NCI-H748 treated with DMSO at 0.1 percent for 48 hours (cell line): ENCODE data around the gene MAD1L1.
"Not testable (repeated sequence)": the region's sequence is repeated elsewhere in the genome, so short reads cannot be mapped to it uniquely, and the experiment has no call there.

Experiments used
- DNase-seq: peaks from one replicate; lab custom pipeline; 2025; lab: John Stamatoyannopoulos, UW

MAD1L1 gene

DNA sequence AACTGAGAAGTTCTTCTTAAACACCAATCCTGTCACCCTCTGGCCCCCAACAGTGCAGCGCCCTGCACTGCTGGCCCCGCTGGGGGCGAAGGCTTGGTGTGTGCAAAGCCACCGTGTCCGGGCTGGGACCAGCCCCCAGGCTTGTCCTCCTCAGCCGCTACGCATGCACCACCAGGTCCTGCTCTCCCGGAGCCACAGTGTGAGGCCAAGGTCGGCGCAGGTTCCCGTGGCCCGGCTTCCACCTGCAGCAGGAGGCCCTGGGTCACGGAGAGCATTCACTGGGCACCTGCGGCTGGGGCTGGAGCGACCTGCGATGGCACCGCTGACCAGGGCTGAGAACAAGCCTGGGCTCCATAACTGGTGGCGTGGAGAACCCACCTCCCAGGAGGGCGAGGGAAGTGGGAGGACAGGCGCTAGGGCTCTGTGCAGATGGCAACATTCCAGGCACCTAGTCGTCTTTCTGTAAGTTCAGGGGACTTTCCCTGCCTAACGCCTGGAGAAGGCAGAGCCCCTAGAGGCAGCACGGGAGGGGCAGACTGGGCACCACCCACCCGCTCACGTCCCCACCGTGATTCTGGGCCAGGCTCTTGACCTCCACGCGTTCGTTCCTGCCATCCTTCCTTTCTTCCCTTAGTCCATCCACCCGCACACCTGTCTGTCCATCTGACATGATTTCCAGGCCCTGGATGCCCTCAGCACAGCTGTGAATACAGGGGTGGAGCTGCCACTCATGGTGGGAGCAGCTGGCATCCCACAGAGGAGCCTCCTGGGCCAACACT is 291.1 kb downstream of the MAD1L1 start:
- no peak for DNase-seq

DNA sequence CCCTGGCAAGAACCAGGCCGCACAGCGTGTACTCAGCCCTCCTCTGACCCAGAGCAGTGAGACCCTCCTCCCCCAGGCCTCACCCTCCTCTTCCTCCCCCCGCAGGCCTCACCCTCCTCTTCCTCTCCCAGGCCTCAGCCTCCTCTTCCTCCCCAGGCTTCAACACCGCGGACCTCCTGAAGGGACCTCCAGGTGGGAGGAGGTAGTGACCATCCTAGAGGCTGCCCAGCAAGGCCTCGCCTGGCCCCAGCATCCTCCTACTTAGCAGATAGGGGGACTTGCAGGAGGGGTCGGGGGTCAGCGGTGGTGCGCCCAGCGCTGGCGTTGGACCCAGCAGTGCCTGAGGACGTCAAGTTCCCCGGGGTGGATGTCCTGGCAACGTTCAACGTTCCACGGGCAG is 291.9 kb downstream of the MAD1L1 start:
- DNase-seq: no peak

DNA sequence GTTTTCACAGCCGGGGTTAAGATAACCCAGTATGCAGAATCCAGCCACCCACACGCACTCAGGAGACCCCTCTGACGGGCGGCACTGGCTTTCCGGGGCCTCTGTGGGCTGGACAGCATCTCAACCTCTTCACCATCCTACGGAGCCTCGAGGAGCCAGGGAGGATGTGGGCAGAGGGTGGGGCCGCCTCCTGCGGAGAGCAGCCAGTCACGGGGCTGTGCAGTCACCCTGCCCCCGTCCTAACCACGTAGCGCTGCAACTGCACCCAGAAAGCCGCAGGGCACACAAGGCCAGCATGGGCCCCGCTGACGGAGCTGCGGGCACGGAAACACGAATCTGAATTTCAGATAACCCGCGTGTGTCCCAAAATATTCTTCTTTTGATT is 292.4 kb downstream of the MAD1L1 start:
- DNase-seq: no peak

DNA sequence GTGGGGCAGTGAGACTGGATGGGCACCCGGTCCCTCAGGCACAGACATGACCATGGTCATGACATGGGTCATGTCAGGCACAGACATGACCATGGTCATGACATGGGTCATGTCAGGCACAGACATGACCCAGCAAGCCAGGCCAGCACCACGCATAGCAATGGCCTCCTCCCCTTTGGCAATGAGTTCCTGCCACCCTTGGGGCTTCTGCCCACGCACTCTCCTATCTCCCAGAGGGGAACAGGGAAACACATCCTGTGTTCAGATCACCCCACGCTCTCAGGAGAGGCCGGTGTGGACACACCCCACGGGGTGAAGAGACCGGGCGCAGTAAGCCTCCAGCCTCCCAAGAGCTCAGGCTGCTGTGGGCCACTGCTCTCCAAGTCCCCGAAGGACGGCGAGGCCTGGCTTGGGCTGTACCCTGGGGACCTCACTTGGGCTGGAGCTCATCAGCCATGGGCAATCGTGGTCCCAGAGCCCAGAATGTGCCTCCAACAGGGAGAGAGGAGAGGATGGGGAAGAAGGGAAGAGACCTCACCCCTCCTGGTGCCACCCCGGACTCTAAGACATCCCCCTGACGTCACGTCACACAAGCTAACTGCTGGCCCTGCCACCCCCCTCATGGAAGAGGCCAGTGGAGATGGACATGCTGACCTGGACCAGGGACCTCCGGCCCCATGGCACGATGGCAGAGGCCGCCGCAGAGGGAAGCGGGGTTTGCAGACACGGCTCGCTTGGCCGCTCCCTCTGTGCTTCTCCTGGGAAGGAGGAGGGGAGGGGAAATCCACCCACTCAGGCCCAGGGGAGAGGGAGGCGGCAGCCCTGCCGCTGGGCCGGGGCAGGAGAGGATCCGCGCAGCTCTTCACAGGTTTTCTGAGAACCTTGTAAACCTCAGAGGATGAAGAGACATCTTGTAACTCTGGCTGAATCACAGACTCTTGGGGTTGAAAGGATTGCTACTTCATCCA is 293.0 kb downstream of the MAD1L1 start:
- no peak for DNase-seq

- DNase-seq: no peak
Measured at GRCh38 chr7:1938788-1939433, 293.8 kb downstream of the MAD1L1 start.

DNA sequence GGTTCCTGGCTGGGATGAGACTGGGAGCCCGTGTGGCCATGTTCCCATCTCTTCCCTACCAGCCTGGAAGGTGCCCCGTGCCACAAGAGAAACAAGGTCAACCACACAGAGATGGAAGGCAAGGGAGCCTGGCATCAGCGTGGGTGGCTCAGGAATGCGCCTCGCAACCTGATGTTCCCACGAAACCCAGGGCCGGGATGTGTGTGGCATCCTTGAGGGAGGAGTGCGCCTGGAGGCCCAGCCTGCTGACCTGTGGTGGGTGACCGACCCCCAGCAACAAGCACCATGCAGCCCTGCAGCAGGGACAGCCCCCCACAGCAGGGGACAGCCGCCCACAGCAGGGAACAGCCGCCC is 295.5 kb downstream of the MAD1L1 start:
- no peak for DNase-seq

DNA sequence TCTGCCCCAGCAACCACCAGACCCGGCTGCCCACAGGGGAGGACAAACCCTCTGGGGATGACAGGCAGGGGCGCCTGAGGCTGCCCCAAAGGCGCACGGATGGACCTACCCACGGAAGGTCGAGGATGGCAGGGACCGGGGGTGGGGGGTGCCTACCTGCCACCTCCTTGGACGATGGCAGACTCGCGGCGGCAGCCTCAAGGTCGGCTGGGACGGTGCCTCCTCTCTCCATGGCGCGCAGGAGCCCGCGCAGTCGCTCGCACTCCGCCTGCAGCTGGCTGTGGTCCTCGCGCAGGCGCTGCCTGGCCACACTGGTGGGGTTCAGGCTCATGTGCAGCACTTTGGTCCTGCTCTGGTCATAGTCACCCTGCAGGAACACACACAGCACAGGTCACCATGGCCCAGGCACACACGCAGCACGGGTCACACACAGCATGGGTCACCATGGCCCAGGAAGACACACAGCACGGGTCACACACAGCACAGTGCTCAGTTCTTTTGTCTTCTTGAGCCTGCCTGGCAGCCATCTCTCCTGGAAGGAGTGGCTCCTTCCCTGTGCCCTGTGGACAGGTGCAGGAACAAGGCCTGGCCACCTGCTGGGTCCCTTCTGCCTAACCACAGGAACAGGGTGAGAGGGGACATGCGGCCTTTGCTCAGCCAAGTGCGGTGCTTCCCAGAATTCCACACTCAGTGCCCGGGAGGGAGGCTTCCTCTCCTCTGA is 296.1 kb downstream of the MAD1L1 start:
- no peak for DNase-seq

DNA sequence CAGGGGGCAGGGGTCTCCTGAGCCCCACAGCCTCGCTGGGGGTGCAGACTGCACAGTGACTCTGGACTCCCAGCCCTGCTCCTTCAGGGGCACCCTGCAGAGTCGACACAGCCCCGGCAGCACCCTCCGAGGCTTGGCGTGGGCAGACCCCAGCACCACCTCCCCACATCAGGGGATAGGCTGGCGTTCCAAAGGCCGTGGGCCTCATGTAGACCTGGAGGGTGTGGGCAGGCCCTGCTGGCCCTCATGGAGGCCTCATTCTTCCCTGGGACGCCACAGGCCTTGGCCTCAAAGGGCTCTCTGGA is 296.8 kb downstream of the MAD1L1 start:
- DNase-seq: no peak

GRCh38 chr7:1935176-1936005 is 297.4 kb downstream of the MAD1L1 start:
- no peak for DNase-seq

GRCh38 chr7:1934756-1935155 is 298.0 kb downstream of the MAD1L1 start:
- DNase-seq: no peak

GRCh38 chr7:1934017-1934416 is 298.7 kb downstream of the MAD1L1 start:
- DNase-seq: no peak

GRCh38 chr7:1933066-1933750 is 299.5 kb downstream of the MAD1L1 start:
- DNase-seq: no peak

DNA sequence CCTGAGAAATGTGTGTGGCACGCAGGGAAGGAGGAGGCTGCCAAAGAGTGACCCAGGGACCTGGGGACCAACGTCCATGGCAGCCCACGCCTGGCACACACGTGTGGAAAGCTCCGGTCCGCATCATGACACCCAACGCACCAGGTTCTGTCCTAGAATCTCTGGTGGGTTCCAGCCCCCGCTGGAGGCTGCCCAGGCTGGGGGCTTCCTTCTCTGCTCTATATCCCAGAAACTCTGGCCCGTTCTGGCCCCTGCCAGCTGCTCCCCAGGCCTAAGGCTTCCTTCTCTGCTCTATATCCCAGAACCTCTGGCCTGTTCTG is 300.8 kb downstream of the MAD1L1 start:
- no peak for DNase-seq

DNA sequence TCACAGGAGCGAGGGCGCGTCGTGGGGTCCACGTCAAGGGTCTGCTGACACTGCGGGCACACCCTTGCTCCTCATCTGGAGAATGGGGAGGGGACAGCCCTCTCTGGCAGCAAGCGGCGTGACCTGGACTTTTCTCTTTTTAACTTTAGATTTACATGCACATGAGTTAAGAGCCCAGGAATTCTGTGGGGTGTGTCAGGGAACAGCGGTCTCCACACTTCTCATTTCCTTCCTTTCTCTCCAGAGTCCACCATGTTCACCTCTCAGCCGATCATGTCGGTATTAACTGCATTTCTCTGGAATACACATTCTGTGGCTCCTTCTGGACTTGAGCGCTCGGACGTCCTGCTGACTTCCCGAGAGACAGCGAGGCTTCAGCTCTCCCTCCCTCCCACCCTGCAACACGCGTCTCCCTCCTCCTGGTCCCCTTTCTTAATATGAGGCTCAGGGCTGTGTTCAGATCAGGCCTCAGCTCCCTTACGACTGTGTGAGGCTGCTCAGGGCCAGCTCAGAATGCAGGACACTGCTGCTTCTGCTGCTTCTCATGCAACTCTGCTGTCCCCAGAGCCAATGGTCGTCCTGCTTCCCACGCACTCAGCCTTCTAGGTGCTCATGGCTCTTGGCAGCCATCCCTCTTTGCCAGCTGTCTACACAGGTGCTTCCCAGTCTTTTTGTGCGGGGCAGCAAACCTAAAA is 301.3 kb downstream of the MAD1L1 start:
- no peak for DNase-seq

GRCh38 chr7:1930381-1931065 is 302.2 kb downstream of the MAD1L1 start:
- DNase-seq: no peak

DNA sequence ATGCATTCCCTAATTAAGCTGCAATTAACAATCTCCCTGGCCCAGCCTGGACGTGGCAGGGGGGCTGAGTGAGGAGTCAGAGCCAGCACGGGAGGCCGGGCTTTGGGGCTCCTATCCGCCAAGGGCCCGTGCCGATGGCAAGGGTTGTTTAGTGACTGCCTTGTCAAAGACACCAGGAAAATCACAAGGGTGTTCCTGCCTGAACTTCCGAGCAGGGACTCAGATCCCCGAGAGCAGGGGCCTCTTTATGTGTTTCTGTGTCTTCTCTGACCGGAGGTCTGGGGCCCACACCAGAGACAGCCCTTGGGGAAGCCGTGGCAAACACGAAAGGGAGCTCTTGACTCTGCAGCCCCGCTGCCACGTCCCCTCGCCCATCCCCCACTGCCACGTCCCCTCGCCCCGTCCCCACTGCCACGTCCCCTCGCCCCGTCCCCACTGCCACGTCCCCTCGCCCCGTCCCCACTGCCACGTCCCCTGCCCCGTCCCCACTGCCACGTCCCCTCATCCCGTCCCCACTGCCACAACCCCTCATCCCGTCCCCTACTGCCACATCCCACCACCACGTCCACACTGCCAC is 303.3 kb downstream of the MAD1L1 start:
- not testable (repeated sequence) for DNase-seq

- peak; percentile 22 for DNase-seq
Measured at GRCh38 chr7:1928645-1929348, 303.9 kb downstream of the MAD1L1 start.

- no peak for DNase-seq
Measured at GRCh38 chr7:1927937-1928644, 304.7 kb downstream of the MAD1L1 start.
